Measurements from ENCODE around the gene STK4. TPM values are rescaled to one million over a fixed set of nuclear protein-coding genes. Genes with fewer than 3 reads are reported as not detected.
A peak's percentile ranks its signal among the peaks of the same experiment; 100 is the strongest.

The STK4 gene
- 10 to 100 TPM; 25.4 to 63.9 (median 33.5) TPM for total RNA-seq

GRCh38 chr20:44966030-44966961 lies at the start of gene STK4:
Gene STK4 (plus strand): TSS chr20:44966512. CDS start chr20:44966569, 57 bp downstream.
- no peaks in the 10 kb centered on the region for H3K9me3 ChIP-seq
- H3K27me3 ChIP-seq = no peaks in the 10 kb centered on the region
- H3K4me3 ChIP-seq = peak within 1 kb of the TSS; percentile 85
- peaks cover 28% of the 10 kb centered on the region for H3K4me1 ChIP-seq
- no peaks in the 10 kb centered on the region for H3K36me3 ChIP-seq
- peak; percentile 39 to 86 for TF ChIP-seq POLR2A (IDR thresholded peaks at IDR 0.05)
- TF ChIP-seq EP300 (IDR thresholded peaks at IDR 0.05) = no peak
- peak; percentile 44 to 93 (median 82) for TF ChIP-seq POLR2AphosphoS5 (IDR thresholded peaks at IDR 0.05)
- TF ChIP-seq CTCF (IDR thresholded peaks at IDR 0.05) = peak; percentile 35 to 51
- under 1% methylated on average over 55 of the region's 68 CpGs for WGBS
- DNase-seq (ENCODE audit: low spot score in 2 of 2) = peak; percentile 95 to 97
- peak within 1 kb of the TSS; percentile 77 for H3K27ac ChIP-seq

DNA sequence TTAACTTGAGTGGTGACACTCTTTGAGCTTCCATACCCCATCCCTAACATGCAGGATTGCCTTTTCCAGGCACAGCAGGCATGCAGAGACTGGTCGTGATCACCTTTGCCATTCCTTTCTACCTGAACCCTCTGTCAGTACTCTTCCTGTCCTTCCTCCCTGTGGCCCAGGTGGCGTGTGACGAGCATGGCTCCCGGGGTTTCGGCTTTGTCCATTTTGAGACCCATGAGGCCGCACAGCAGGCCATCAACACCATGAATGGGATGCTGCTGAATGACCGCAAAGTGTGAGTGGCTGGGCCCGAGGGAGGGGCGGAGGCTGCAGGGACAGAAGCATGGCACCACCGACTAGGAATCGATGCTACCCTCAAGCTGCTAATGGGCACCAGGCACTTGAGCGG lies 49.7 kb upstream of the STK4 start:
- Histone ChIP-seq H3K27me3 (no peaks in the 10 kb centered on the region), H3K36me3 (peaks cover 14% of the 10 kb centered on the region), H3K27ac (no peak overlapping the region), H3K9me3 (no peaks in the 10 kb centered on the region), H3K4me3 (no peak overlapping the region), H3K4me1 (no peaks in the 10 kb centered on the region)
- no peak for TF ChIP-seq POLR2A (IDR thresholded peaks at IDR 0.05)
- TF ChIP-seq POLR2AphosphoS5 (IDR thresholded peaks at IDR 0.05) = no peak
- TF ChIP-seq EP300 (IDR thresholded peaks at IDR 0.05) = no peak
- no peak for TF ChIP-seq CTCF (IDR thresholded peaks at IDR 0.05)
- DNase-seq (ENCODE audit: low spot score in 2 of 2) = no peak
- WGBS = 95% methylated on average over 12 of the region's 12 CpGs

GRCh38 chr20:44917399-44917798 lies 48.9 kb upstream of the STK4 start:
- H3K27ac ChIP-seq = no peak overlapping the region
- no peaks in the 10 kb centered on the region for H3K4me1 ChIP-seq
- no peaks in the 10 kb centered on the region for H3K9me3 ChIP-seq
- peaks cover 14% of the 10 kb centered on the region for H3K36me3 ChIP-seq
- H3K27me3 ChIP-seq = no peaks in the 10 kb centered on the region
- DNase-seq (ENCODE audit: low spot score in 2 of 2) = no peak
- no peak overlapping the region for H3K4me3 ChIP-seq
- no peak for TF ChIP-seq CTCF (IDR thresholded peaks at IDR 0.05)
- no peak for TF ChIP-seq POLR2AphosphoS5 (IDR thresholded peaks at IDR 0.05)
- TF ChIP-seq POLR2A (IDR thresholded peaks at IDR 0.05) = no peak
- no peak for TF ChIP-seq EP300 (IDR thresholded peaks at IDR 0.05)
- 96% methylated on average over 2 of the region's 2 CpGs for WGBS

- no peaks in the 10 kb centered on the region for H3K9me3 ChIP-seq
- 100% methylated on average over 3 of the region's 3 CpGs for WGBS
- no peak for TF ChIP-seq POLR2A (IDR thresholded peaks at IDR 0.05)
- no peak for TF ChIP-seq CTCF (IDR thresholded peaks at IDR 0.05)
- TF ChIP-seq POLR2AphosphoS5 (IDR thresholded peaks at IDR 0.05) = no peak
- TF ChIP-seq EP300 (IDR thresholded peaks at IDR 0.05) = no peak
- H3K4me3 ChIP-seq = no peak overlapping the region
- H3K36me3 ChIP-seq = peaks cover 12% of the 10 kb centered on the region
- H3K27me3 ChIP-seq = no peaks in the 10 kb centered on the region
- H3K27ac ChIP-seq = no peak overlapping the region
- DNase-seq (ENCODE audit: low spot score in 2 of 2) = peak in 1 of 2 donors; percentile 11
- no peaks in the 10 kb centered on the region for H3K4me1 ChIP-seq
Observed at GRCh38 chr20:44918342-44918741, 48.0 kb upstream of the STK4 start.

DNA sequence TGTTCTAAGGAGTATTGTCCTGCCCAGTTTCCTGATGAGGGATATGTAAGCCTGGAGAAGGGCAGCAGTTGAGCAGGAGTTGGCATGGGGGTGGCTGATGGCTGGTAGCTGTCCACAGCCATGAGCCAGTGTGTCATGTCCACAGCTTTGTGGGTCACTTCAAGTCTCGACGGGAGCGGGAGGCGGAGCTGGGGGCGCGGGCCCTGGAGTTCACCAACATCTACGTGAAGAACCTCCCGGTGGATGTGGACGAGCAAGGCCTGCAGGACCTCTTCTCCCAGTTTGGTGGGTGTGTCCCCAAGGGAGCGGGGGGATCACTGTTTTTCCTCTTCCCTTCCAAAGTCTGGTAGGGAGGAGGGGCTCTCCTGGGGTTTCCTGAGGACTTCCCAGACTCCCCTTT lies 47.6 kb upstream of the STK4 start:
- no peak for DNase-seq (ENCODE audit: low spot score in 2 of 2)
- H3K27me3 ChIP-seq = no peaks in the 10 kb centered on the region
- no peak for TF ChIP-seq POLR2AphosphoS5 (IDR thresholded peaks at IDR 0.05)
- TF ChIP-seq EP300 (IDR thresholded peaks at IDR 0.05) = no peak
- TF ChIP-seq POLR2A (IDR thresholded peaks at IDR 0.05) = no peak
- no peak for TF ChIP-seq CTCF (IDR thresholded peaks at IDR 0.05)
- peaks cover 11% of the 10 kb centered on the region for H3K36me3 ChIP-seq
- H3K9me3 ChIP-seq = no peaks in the 10 kb centered on the region
- 96% methylated on average over 10 of the region's 10 CpGs for WGBS
- H3K4me3 ChIP-seq = no peak overlapping the region
- no peak overlapping the region for H3K27ac ChIP-seq
- H3K4me1 ChIP-seq = no peaks in the 10 kb centered on the region

Measured in suprapubic skin (tissue), 4 donors.